Osteoblast (primary cell): ENCODE data around the gene KTN1. TPM values are rescaled to one million over a fixed set of nuclear protein-coding genes. Genes with fewer than 3 reads are reported as not detected.

ENCODE experiments used
- DNase-seq: peaks from one replicate; pipeline ENCODE4 v3.0.0; 2011; ENCODE audit warnings: low spot score, mixed read lengths; ENCODE audit not compliant: insufficient read length; ENCODE audit errors: missing footprints
- H2AFZ ChIP-seq: 2 replicates; pipeline ENCODE4 v1.6.0; 2011; ENCODE audit warnings: mild to moderate bottlenecking, low read length
- H3K27ac ChIP-seq: 2 replicates; pipeline ENCODE4 v1.5.1; 2011; ENCODE audit warnings: mild to moderate bottlenecking, low read depth, low read length, moderate library complexity
- H3K27me3 ChIP-seq: 2 replicates; pipeline ENCODE4 v1.6.0; 2012; ENCODE audit warnings: mild to moderate bottlenecking, control low read depth, inconsistent platforms, low read length, moderate library complexity; ENCODE audit not compliant: insufficient read depth
- H3K36me3 ChIP-seq: 2 replicates; pipeline ENCODE4 v1.5.1; 2011; ENCODE audit warnings: mild to moderate bottlenecking, low read length, control low read depth, moderate library complexity; ENCODE audit not compliant: insufficient read depth
- H3K4me1 ChIP-seq: 2 replicates; pipeline ENCODE4 v1.5.1; 2011; ENCODE audit warnings: mild to moderate bottlenecking, low read length, control low read depth, moderate library complexity; ENCODE audit not compliant: insufficient read depth
- H3K4me2 ChIP-seq: 2 replicates; pipeline ENCODE4 v1.6.0; 2011; ENCODE audit warnings: mild to moderate bottlenecking, low read length; ENCODE audit not compliant: insufficient read depth
- H3K4me3 ChIP-seq: fragments of 200-600 bp; sonication (generic); 3 replicates; pipeline ENCODE4 v1.5.1; 2012; ENCODE audit warnings: mild to moderate bottlenecking, low read length, inconsistent platforms; ENCODE audit not compliant: insufficient read depth
- H3K79me2 ChIP-seq: 2 replicates; pipeline ENCODE4 v1.6.0; 2012; ENCODE audit warnings: mild to moderate bottlenecking, low read length, control low read depth, inconsistent platforms; ENCODE audit not compliant: insufficient read depth
- H3K9me3 ChIP-seq: 2 replicates; pipeline ENCODE4 v1.5.1; 2011; ENCODE audit warnings: low read depth, low read length, control low read depth
- H4K20me1 ChIP-seq: 2 replicates; pipeline ENCODE4 v1.6.0; 2012; ENCODE audit warnings: mild to moderate bottlenecking, low read length, control low read depth; ENCODE audit not compliant: insufficient read depth
- CTCF ChIP-seq: IDR thresholded peaks from 2 replicates; pipeline ENCODE4 v1.5.1; 2011; ENCODE audit warnings: mild to moderate bottlenecking, low read depth, low read length, moderate library complexity; ENCODE audit errors: extremely low read depth
- small RNA-seq: library from RNA; depleted of rRNA; stranded (forward); fragments of <200 nt; gene quantifications from one replicate; pipeline ENCODE3, GENCODE V24; 2012
- total RNA-seq: library from RNA; depleted of rRNA; stranded (reverse); fragments of >200 nt; gene quantifications from 2 replicates; pipeline ENCODE4 v1.2.3, GENCODE V29; 2012

The KTN1 gene
- total RNA-seq, 1 donor, result 172 TPM

GRCh38 chr14:55731311-55731872 is 151.4 kb downstream of the KTN1 start:
- peaks cover 3% of the 10 kb centered on the region for H3K9me3 ChIP-seq
- TF ChIP-seq CTCF, result no peak
- H3K79me2 ChIP-seq, result no peaks in the 10 kb centered on the region
- DNase-seq, result no peak
- no peak overlapping the region for H3K27ac ChIP-seq
- H4K20me1 ChIP-seq, result no peaks in the 10 kb centered on the region
- H3K27me3 ChIP-seq, result no peaks in the 10 kb centered on the region
- H3K36me3 ChIP-seq, result no peaks in the 10 kb centered on the region
- H3K4me3 ChIP-seq, result no peak overlapping the region
- H2AFZ ChIP-seq, result no peak overlapping the region
- H3K4me1 ChIP-seq, result no peaks in the 10 kb centered on the region
- H3K4me2 ChIP-seq, result no peak overlapping the region

- Histone ChIP-seq H3K36me3 (no peaks in the 10 kb centered on the region), H3K4me3 (no peak overlapping the region), H3K27ac (no peak overlapping the region), H3K4me1 (no peaks in the 10 kb centered on the region), H3K4me2 (no peak overlapping the region), H4K20me1 (no peaks in the 10 kb centered on the region), H3K9me3 (peaks cover 3% of the 10 kb centered on the region), H2AFZ (no peak overlapping the region), H3K27me3 (no peaks in the 10 kb centered on the region), H3K79me2 (no peaks in the 10 kb centered on the region)
- no peak for DNase-seq
- peak; percentile 76 for TF ChIP-seq CTCF
These were observed 152.0 kb downstream of the KTN1 start for GRCh38 chr14:55731881-55732498.

GRCh38 chr14:55733599-55733998 is 153.6 kb downstream of the KTN1 start:
- TF ChIP-seq CTCF, result no peak
- Histone ChIP-seq H4K20me1 (no peaks in the 10 kb centered on the region), H3K79me2 (no peaks in the 10 kb centered on the region), H3K4me3 (no peak overlapping the region), H3K27ac (no peak overlapping the region), H3K27me3 (no peaks in the 10 kb centered on the region), H3K9me3 (peaks cover 3% of the 10 kb centered on the region), H3K4me2 (no peak overlapping the region), H3K4me1 (no peaks in the 10 kb centered on the region), H3K36me3 (no peaks in the 10 kb centered on the region), H2AFZ (no peak overlapping the region)
- DNase-seq, result no peak

Small RNA genes lying within 50 kb of the gene (small RNA-seq; reads per million reads assigned to genes)
- gene RF00019, result not detected

Other genes with a start within 250 kb of the KTN1 start
- gene ATG14, start 168.4 kb upstream of the KTN1 start, total RNA-seq, result 21.7 and 24.5 TPM in 2 replicates
- not detected in 2 replicates for gene TBPL2, start 139.6 kb upstream of the KTN1 start, total RNA-seq